Gastrocnemius medialis (tissue), 4 donors: ENCODE data around the gene CHERP.

ENCODE experiments used
- CTCF ChIP-seq, 5 experiments: fragments of 450-650 bp in 3 of 5; fragments of 200-600 bp in 2 of 5; sonication (generic) in 2 of 5; IDR thresholded peaks in 4 of 5; conservative IDR thresholded peaks in 1 of 5; 1 replicate in 4 of 5; 2 replicates in 1 of 5; pipeline ENCODE4 v1.5.1; 2016 to 2019; ENCODE audit warnings: antibody characterized with exemption in 5 of 5, mild to moderate bottlenecking in 3 of 5, moderate library complexity in 3 of 5
- POLR2A ChIP-seq, 2 donors: fragments of 450-650 bp; IDR thresholded peaks; one replicate each; pipeline ENCODE4 v1.6.1; 2017; ENCODE audit warnings: antibody characterized with exemption in 2 of 2, mild to moderate bottlenecking in 2 of 2, moderate library complexity in 2 of 2

- TF ChIP-seq CTCF (IDR thresholded peaks at IDR 0.05 in 4 of 5, conservative IDR thresholded peaks at IDR 0.05 in 1 of 5), result no peak
- no peak for TF ChIP-seq POLR2A (IDR thresholded peaks at IDR 0.05)
Observed at GRCh38 chr19:16585094-16585801, 43.0 kb upstream of the CHERP start.
